Measurements from ENCODE around the gene ZBTB8A. TPM values are rescaled to one million over a fixed set of nuclear protein-coding genes. Genes with fewer than 3 reads are reported as not detected.

The ZBTB8A gene
- total and polyA plus RNA-seq, 2 of the 8 experiments (the other 6 are each of a cell fraction or from before 2014, with no cell fraction given), result 2.9 to 10.4 TPM

- no peak for TF ChIP-seq CHD7 (IDR thresholded peaks at IDR 0.05; ENCODE audit: insufficient replicate concordance, low read length)
- TF ChIP-seq TBP (IDR thresholded peaks at IDR 0.05; ENCODE audit: low read depth, low read length), result no peak
- TF ChIP-seq YY1 (IDR thresholded peaks at IDR 0.05; ENCODE audit: low read depth, low read length), result no peak
- TF ChIP-seq CHD1 (IDR thresholded peaks at IDR 0.05; ENCODE audit: low read depth, low read length), result no peak
- no peak for TF ChIP-seq EGR1 (IDR thresholded peaks at IDR 0.05; ENCODE audit: borderline replicate concordance, low read depth, low read length)
These were observed 43.1 kb upstream of the ZBTB8A start (continued) for GRCh38 chr1:32496127-32496526.
